PC-3 (cell line): ENCODE results near the gene PPARG.
"Not testable (repeated sequence)": the region's sequence is repeated elsewhere in the genome, so short reads cannot be mapped to it uniquely, and the experiment has no call there.

Source experiments
- CTCF ChIP-seq: fragments of 300-600 bp; sonication (generic); conservative IDR thresholded peaks from 2 replicates; pipeline ENCODE4 v1.5.1; 2017; ENCODE audit warnings: antibody characterized with exemption, low read depth, mild to moderate bottlenecking, low read length
- EZH2 ChIP-seq: fragments of 300-600 bp; sonication (generic); IDR thresholded peaks from one replicate; pipeline ENCODE4 v1.6.1; 2017; ENCODE audit warnings: antibody characterized with exemption, mild to moderate bottlenecking, low read length; ENCODE audit not compliant: unreplicated experiment

GRCh38 chr3:12262173-12262572, 26.7 kb upstream of the PPARG start:
- TF ChIP-seq CTCF, EZH2: not testable (repeated sequence)
